EL (cell line): Measurements from ENCODE around the gene IQSEC3.
A peak's percentile ranks its signal among the peaks of the same experiment; 100 is the strongest.

Source experiments
- DNase-seq: peaks from one replicate; pipeline ENCODE4 v3.0.0-alpha.2; 2016

IQSEC3 gene

DNA sequence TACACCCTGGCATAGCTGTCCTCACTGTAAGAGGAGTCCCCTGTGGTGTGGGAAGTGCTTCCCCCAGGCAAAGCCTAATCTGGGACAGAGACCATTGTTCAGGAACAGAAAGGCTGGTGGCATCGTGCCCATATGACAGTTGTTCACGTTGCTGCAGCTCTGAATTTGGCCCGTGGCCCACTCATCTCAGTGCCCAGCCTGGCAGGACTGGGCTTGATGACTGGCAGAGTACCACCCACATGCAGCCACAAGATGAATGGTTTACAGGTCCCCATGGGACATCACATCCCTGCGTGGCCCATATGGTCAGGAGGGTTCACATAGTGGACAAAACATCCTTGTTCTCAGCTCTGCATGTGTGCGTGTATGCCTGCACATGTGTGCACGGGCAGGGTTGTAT lies 17.5 kb downstream of the IQSEC3 start:
- DNase-seq = no peak

DNA sequence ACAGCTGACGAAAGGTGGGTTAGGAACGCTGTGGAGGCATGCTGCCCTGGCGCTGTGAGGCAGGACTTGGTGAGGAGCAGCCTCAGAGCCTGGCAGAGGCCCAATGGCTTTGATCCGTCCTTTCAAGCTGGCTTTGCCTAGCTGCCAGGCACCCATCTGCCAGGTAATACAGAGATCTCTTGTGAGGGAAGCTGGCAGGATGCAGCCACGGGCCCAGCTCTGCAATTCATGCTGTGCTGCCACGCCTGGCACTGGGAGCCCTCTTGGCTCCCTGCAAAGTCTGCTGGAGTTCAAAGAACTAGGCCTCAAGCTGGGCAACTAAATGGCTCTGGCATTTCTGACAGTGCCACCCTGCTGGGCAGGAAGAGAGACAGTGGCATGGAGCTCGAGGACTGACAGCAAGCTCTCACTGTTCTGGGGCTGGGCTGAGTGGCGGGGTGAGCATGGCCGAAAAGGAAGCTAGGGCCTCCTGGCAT lies 18.7 kb downstream of the IQSEC3 start:
- no peak for DNase-seq

DNA sequence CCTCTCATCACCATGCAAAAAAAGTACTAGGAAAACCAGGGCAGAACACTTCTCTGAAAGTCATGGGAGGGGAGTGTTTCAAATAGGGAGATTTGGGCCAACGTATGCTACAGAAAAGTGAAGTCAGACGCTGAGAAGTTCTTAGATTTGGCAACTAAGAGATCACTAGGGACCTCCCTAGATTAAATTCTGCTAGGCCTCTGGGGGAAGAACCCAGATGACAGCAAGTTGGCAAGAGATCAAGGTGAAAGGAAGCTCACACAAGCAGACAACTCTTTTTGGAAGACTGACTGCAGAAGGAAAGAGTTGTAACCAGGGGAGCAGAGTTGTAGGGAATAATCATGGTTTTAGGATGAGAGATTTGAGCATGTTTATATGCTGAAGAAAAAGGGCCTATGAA lies 20.7 kb downstream of the IQSEC3 start:
- no peak for DNase-seq

DNA sequence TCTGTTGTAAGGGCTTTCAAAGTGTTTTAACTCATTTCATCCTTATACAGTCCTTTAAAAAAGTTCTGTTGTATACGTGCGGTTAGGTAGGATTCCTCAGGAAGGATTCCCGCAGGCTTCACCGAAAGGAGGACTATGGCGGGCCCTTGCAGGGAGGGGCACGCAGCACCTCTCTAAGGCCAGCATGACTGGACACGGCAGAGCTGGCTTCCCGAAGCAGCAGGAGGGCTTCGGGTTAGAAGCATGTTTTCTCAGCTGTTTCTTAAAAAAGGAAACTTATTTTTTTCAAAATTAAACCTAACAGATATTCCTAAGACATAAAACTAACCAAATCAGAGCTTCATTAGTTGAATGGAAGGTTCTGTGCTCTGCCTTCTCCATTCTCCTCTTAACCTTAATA lies 21.3 kb downstream of the IQSEC3 start:
- DNase-seq = no peak

DNA sequence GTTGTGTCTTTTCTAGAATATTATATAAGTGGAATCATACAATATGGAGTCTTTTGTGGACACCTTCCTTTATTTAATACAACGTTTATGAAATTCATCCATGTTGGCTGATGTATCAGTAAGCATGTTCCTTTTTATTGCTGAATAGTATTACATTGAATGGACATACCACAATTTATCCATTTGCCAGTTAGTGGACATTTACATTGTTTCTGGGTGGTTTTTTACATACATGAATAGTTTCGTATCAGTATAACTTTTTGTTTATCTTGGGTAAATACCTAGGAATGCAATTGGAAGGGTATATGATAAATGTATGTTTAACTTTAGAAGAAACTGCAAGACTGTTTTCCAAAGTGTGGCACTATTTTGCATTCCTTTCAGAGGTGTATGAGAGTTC lies 23.1 kb downstream of the IQSEC3 start:
- DNase-seq = no peak

DNA sequence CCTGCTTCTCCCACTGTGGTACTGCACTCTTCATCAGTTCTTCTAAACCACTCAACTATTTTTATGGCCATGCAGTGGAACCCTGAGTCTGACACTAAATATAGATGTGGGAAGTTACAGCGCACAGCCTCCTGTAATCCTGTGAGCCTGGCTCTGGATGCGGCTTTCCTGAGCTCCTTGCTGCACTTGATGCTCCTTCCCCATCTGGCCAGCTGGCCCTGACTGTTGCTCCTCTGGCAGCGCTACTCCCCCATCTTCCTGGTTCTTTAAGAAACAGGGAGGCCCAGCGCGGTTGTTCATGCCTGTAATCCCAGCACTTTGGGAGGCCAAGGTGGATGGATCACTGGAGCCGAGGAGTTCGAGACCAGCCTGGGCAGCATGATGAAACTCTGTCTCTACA lies 24.6 kb downstream of the IQSEC3 start:
- DNase-seq = no peak

DNA sequence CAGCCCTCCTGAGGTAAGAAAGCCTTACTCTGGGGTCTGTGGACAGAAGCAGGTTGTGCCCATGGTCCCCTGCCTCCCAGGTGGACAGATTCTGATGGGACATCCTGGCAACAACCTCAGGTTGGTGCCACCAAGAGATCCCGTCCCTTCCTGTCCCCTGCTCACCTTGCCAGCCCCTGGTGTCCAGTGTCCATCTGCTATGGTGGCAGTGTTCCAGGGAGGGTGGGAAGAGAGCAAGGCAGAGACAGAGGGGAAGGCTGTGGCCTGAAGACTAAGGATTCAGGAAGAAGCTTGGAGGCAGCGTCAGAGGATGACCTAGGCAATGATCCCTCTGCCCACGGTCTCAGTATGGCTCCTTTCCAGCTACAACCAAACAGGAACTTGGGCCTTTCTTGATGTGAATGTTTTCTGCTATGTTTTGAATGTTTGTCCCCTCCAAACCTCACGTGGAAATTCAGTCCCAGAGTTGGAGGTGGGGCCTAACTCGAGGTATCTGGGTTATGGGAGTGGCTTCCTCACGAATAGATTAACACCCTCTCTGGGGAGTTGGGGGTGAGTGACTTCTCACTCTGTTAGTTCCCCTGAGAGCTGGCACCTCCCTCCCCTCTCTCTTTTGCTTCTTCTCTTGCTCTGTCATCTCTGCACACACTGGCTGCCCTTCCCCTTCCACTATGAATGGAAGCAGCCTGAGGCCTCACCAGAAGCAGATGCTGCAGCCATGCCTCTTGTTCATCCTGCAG lies 26.9 kb downstream of the IQSEC3 start:
- DNase-seq = no peak

DNA sequence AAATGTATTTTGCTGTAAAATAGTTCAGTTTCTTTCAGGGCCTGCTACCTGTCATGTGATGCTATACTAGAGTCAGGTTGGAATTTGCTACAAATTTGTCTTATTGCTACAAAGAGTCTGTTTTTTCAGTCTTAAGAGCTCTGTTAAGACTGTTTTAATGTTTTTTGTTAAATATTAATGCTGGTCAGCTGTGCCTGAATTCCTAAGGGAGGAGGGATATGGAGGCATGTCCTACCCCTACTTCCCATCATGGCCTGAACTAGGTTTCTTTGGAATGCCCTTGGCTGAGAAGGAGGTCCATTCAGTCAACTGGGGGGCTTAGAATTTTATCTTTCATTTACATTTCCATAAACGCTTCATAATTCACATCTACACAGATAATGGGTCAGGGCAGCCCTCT lies 30.0 kb downstream of the IQSEC3 start:
- DNase-seq = no peak

DNA sequence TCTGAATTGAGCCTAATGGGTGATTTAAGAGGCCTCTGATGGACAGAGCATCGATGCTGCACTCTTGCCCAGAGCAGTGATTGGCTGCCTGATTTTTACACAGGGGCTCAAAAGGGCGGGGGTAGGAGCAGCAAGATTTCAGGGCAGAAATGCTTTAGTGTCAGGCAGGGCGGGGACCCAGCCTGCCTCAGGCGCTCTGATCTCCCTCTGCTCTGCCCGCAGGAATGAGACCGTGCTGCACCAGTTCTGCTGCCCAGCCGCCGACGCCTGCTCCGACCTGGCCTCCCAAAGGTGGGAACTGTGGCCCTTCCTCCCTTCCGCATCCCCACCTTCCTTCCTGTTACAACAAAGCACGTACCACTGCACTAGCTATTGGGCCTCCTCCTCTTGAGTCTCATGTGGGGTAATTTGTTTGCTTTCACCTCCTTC lies 32.4 kb downstream of the IQSEC3 start:
- DNase-seq = no peak

DNA sequence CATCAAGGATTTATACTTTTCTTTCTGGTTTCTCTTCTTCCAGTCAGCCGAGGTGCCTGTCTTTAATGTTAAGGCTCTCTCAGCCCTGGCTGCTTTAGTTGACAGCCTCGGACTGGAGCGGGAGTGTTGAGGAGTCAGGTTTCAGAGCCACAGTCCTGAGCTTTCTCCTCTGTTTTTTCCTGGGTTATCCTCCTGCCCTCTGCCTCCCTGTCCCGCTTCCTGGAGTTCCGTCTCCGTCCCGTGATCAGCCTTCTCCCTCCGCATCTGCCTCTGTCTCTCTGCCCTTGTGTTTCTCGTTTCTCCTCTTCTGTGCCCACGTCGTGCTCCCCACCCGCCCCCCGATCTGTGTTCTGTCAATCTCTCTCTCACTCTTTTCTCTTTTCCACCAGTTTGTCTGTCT lies 33.0 kb downstream of the IQSEC3 start:
- DNase-seq = peak; percentile 5

DNA sequence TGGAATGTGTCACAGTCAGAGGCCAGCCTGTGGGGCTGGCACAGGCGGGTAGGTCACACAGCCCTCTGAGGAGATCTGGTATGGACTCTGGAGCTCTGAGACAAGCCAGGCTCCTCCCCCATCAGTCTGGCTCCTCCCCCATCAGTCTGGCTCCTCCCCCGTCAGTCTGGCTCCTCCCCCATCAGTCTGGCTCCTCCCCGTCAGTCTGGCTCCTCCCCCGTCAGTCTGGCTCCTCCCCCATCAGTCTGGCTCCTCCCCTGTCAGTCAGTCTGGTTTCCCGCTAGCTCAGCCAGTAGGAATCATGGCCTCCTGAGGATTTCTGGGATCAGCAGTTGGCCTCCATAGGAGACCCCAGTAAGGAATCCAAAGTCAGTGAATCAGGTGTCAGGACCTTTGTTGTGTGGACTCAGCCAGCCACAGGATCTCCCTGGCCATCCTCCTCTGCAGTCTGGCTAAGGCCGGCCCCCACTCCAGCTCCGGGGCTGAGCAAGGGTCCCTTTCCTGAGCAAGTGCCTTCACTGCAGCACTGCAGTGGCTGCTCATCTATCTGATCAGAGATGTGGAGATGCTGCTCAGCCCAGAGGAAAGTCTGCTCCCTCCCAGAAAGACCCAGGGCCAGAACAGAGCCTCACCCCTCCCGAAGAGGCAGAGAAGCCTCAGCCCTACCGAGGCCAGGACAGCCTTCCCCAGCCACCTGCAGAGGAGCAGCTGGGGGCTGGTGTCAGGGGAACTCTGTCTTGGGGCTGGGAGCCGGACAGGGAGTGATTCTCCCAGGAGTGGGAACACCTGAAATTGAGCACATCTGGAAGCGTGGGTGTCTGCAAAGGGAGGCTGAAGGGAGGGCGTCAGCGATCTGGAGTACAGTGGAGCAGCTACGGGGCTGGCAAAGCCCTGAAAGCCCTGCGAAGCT lies 35.7 kb downstream of the IQSEC3 start:
- DNase-seq = no peak

DNA sequence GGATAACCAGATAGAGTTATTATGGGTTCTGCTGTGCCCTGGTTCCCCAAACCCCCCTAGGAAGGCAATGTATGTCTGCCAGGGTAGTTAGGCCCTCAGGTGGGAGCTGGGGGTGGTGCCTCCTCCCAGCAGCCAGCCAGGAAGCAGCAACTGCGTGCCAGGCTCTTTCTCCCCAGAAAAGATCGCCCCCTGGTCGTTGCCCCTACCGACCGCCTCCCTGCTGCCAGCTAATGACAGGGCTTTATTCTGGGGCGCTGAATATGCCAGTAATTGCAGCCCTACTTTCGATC lies 36.3 kb downstream of the IQSEC3 start:
- DNase-seq = no peak

DNA sequence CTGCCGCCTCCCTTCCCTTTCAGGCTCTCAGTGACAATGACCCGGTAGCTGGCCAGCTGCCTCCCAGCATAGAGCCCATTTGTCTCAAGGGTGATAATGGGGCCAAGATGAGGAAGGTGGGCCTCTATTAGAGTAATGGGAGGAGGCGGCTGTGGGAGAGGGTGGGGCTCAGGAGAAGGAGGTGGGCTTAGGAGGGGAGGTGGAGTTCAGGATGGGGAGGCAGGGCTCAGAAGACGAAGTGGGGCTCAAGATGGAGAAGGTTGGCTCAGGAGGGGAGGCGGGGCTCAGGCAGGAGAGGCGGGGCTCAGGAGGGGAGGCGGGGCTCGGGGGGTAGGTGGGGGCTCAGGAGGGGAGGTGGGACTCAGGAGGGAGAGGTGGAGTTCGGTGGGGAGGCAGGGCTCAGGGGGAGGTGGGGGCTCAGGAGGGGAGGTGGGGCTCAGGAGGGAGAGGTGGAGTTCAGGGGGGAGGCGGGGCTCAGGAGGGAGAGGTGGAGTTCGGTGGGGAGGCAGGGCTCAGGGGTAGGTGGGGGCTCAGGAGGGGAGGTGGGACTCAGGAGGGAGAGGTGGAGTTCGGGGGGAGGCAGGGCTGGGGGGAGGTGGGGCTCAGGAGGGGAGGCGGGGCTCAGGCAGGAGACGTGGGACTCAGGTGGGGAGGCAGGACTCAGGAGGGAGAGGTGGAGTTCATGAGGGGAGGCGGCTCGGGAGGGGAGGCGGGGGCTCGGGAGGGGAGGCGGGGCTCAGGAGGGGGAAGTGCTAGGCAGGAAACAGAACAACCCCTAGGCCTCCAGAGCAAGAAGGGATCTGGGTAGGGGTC lies 36.8 kb downstream of the IQSEC3 start:
- DNase-seq = no peak

DNA sequence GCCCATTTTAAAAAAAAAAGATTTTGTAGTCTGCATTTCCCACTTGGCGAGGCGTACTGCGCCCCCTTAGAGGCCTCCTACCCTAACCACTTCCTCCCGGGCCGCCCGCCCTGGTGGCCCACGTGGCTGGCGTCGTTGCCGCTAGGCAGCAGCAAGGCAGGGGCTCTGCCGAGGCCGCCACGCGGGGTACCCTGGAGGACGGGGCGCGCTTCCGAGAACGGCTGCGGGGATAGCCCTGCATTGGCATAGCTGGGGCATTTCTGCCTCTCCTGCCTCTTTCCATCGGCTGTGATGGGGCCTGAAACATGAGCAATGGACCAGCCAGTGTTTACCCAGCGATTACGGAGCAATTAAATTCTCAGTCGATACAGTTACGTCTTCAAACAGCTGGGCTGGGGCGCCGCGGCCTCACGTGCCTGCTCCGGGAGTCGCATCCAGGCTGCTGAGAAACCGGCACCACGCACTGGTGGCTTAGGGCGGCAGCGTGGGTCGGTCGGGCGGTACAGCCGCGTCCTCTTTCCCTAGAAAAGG lies 38.0 kb downstream of the IQSEC3 start:
- no peak for DNase-seq

DNA sequence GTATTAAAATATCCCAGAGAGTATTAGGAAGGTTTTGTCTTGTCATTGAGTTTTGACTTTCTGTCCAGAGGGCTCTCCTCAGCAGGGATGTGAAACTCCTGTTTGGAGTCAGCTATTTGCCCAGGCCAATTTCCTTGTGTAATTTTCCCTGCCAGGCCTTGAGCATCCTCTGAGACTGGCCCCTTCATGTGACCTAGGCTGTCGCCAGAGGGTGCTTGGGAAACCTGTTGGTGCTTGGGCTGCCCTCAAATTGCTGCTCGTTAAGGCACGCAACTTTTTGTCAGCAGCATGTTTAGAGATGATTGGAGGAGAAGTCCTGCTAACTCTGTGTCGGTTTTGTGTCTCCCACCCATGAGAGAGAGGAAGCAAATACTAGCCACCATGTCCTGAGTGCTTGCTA lies 39.1 kb downstream of the IQSEC3 start:
- DNase-seq = no peak

DNA sequence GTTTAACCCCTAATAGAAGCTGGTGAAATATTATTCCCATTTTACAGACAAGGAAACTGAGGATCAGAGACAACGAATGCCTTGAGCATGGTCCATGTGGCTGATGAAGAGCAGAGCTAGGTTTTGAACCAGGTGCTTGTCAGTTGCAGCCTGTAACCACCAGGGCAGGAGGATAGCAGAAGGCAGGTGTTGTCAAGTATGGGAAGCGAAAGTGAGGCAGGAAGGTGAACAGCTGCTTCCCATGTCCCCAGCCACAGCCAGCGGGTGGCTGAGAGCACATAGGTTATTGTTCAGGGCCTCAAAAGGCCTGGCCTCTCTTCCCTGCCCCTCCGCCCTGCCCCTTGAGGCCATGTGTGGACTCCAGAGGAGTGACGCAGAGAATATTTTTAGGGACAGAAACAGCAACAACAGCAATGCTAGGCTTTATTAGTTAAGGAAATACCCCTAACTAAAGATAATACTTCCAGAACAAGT lies 39.6 kb downstream of the IQSEC3 start:
- no peak for DNase-seq

DNA sequence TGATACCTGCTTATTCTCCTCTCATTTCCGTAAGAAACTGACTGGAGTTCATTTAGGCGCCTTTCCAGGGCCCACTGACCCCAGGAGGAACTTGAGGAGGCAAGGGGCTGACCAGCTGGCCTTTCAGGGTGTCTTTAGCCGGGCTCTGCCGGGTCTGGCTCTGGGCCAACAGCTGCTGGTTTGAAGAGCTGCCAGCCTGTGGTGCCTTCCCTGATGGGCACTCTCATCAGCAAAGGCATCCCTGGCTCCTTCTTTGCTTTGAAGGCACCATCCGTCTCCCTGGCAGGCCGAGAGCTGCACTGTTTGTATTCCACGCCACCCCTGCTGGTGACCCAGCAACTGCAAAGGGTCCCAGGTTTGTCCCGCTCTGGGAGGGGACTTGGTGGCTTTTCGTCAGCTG lies 42.0 kb downstream of the IQSEC3 start:
- no peak for DNase-seq

DNA sequence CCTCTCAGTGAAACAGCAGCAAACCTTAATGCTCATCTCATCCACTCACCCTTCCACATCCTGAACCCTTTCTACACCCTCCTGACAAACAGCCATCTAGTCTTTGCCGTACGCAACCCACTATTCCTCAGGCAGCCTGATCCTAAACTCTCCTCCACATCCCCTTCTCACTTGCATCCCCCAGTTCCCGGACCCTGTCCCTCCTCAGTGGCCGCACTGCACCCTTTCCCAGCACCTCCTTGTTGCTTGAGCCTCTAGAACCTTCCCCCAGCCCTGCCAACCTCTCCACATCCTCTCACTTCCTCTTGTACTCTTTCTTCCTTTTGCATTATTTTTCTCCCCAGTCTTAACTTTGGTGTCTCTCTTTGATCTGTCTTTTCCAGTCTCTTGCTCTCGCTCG lies 42.9 kb downstream of the IQSEC3 start:
- DNase-seq = no peak

DNA sequence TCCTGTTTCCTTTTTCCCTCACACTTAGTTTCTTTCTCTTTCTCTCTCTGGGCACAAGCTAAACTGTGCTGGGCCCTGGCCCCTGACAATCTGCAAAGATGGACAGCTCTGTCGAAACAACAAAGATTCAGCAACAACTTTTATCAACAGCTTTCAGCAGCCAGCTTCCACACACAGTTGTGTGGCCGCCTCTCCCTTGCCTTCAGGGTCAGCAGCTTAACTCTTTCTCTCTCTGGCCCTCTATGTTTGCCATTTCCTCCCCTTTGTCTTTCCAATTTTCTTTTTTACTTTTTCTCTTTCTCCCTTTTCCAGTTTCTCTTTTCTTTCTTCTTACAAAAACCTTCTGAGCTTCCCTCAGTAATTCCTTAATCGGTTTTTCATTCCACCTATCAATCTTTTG lies 43.3 kb downstream of the IQSEC3 start:
- no peak for DNase-seq

DNA sequence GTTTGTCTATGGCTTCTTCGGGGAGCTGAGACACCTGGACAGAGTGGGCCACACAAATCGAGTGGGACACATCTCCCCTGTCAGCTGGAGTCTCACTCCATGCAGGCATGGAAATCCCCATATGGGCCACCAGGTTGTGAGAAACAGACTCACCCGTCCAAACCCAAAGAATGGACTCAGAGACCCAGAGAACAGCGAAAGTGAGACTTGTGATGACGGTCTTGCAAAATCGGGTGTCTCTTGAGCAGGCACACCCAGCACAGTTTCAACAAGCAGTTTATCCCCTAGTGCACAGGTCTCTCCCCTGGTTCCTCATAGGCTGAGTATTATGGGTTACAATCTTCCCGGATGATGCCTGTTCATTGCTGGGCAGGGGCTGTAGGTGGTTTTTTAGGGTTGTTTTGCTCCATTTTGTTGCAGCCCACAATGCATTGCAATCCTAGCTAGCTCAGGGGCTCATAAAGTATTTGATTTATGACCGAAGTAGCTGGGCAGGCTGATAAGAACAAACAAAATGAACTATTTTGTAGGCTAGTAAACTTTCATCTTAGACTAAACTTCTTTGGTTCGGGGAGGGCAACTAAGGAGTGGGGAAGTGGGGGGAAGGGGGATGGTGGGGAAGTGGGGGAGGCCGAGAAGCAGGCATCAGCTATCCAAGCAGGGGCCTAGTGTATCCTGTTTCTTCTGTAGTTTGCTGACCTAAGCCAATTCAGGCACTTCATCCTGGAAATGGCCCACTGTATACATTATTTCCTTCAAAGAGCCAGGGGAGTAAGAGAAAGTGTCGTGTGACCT lies 45.3 kb downstream of the IQSEC3 start:
- no peak for DNase-seq

DNA sequence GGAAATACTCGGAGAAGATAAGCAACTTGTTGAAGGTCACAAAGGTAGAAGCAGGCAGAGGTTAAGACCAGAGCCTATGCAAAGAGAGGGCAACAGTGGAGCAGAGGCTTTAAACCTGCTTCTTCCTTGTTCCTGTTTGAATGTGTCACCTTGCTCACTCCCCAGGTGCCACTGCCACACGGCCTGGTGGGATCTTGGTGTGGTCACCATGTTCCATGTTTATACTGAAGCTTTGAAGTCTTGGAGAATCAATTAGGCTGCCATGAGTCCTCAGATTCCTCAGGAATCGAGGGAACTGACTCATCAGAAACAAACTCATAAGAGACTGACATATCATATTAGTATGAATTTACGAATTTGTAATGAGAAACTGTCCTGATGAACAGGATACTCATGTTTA lies 46.8 kb downstream of the IQSEC3 start:
- no peak for DNase-seq

DNA sequence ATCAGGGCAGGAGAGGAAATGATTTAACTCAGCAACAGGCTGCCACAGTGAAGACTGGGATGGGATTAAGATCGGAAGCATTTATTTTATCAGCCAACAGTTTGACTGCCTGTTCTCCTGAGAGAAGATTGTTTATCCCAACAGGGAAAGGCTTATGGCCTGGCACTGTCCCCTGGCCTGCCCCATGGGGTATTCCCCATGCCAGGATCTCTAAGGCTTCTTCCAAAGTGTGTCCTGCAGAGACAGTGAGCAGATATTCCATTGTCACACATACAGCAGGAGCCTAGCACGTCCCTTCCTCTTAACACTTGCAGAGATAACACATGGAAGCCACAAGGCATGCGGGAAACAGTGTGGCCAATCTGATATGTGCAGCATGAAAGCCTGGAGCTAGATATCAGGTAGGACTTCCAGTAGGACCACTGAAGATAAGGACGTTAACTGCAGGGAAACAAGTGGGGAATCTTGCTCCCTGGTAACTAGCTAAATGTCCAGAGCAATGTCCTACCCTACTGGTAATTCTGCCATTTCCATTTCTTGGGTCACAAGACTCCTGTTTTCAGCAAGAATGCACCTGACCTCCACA lies 48.2 kb downstream of the IQSEC3 start:
- no peak for DNase-seq
